ENCODE results near the gene TBX6.
"Not testable (repeated sequence)": the region's sequence is repeated elsewhere in the genome, so short reads cannot be mapped to it uniquely, and the experiment has no call there.

- not testable (repeated sequence) for TF ChIP-seq CTCF, POLR2A (IDR thresholded peaks at IDR 0.05)
Measured at GRCh38 chr16:30114833-30115232, 23.1 kb upstream of the TBX6 start.
